NCI-H1436 treated with DMSO at 0.1 percent for 48 hours (cell line): ENCODE measurements around the gene CCNQ.

Experiments
- DNase-seq: peaks from one replicate; lab custom pipeline; 2025; lab: John Stamatoyannopoulos, UW

The CCNQ gene

GRCh38 chrX:153598541-153599191 lies at the start of gene CCNQ:
TSS of gene CCNQ (minus strand) at chrX:153599139. CDS start at chrX:153599073, 66 bp downstream.
- DNase-seq: no peak

- no peak for DNase-seq
Measured at GRCh38 chrX:153647461-153648357, 48.8 kb upstream of the CCNQ start.

GRCh38 chrX:153646620-153647373 lies 47.9 kb upstream of the CCNQ start, which contains the start of gene DUSP9:
TSS of gene DUSP9 (plus strand) at chrX:153647203. CDS start at chrX:153647954, 751 bp downstream.
- DNase-seq: no peak

- no peak for DNase-seq
Measured at GRCh38 chrX:153645921-153646488, 47.1 kb upstream of the CCNQ start.

- DNase-seq: no peak
Measured at GRCh38 chrX:153645151-153645550, 46.2 kb upstream of the CCNQ start.

GRCh38 chrX:153644356-153645125 lies 45.6 kb upstream of the CCNQ start:
- no peak for DNase-seq

- no peak for DNase-seq
Measured at GRCh38 chrX:153643431-153644351, 44.8 kb upstream of the CCNQ start.

GRCh38 chrX:153642655-153643430 lies 43.9 kb upstream of the CCNQ start:
- DNase-seq: no peak

- no peak for DNase-seq
Measured at GRCh38 chrX:153642051-153642654, 43.2 kb upstream of the CCNQ start.

- no peak for DNase-seq
Measured at GRCh38 chrX:153641627-153642026, 42.7 kb upstream of the CCNQ start.

GRCh38 chrX:153640736-153641575 lies 42.0 kb upstream of the CCNQ start:
- no peak for DNase-seq

- no peak for DNase-seq
Measured at GRCh38 chrX:153640045-153640686, 41.2 kb upstream of the CCNQ start.

GRCh38 chrX:153639177-153640044 lies 40.5 kb upstream of the CCNQ start:
- no peak for DNase-seq

GRCh38 chrX:153638436-153639176 lies 39.7 kb upstream of the CCNQ start:
- DNase-seq: no peak

GRCh38 chrX:153638041-153638371 lies 39.1 kb upstream of the CCNQ start:
- DNase-seq: no peak
